GM19397 (cell line): Measurements from ENCODE around the gene SLC25A41.

ENCODE experiments used
- ATAC-seq: cut with Tn5 transposase; IDR thresholded peaks from one replicate; pipeline ENCODE4 v1.9.1; 2021; ENCODE audit warnings: mild to moderate bottlenecking, moderate library complexity; ENCODE audit not compliant: unreplicated experiment

SLC25A41 gene

GRCh38 chr19:6433663-6434062 is at the start of gene SLC25A41:
Gene SLC25A41 (minus strand): TSS chr19:6433763. CDS start chr19:6433693, 70 bp downstream.
- no peak for ATAC-seq

GRCh38 chr19:6483235-6483634 is 49.7 kb upstream of the SLC25A41 start:
- no peak for ATAC-seq

GRCh38 chr19:6482343-6482686 is 48.8 kb upstream of the SLC25A41 start:
- no peak for ATAC-seq

- no peak for ATAC-seq
These were observed 48.2 kb upstream of the SLC25A41 start, which contains the start of gene DENND1C for GRCh38 chr19:6481541-6482342. Gene DENND1C (minus strand): TSS chr19:6481787. CDS start chr19:6481695, 92 bp downstream.

GRCh38 chr19:6480848-6481415 is 47.4 kb upstream of the SLC25A41 start:
- no peak for ATAC-seq

- no peak for ATAC-seq
These were observed 46.4 kb upstream of the SLC25A41 start for GRCh38 chr19:6479836-6480398.

GRCh38 chr19:6478815-6479214 is 45.3 kb upstream of the SLC25A41 start:
- no peak for ATAC-seq

- no peak for ATAC-seq
These were observed 43.4 kb upstream of the SLC25A41 start for GRCh38 chr19:6476896-6477431.

- ATAC-seq: no peak
These were observed 42.8 kb upstream of the SLC25A41 start for GRCh38 chr19:6476155-6476895.

GRCh38 chr19:6475321-6476108 is 42.0 kb upstream of the SLC25A41 start:
- ATAC-seq: no peak

- ATAC-seq: no peak
These were observed 40.1 kb upstream of the SLC25A41 start for GRCh38 chr19:6473647-6474046.

- no peak for ATAC-seq
These were observed 39.1 kb upstream of the SLC25A41 start for GRCh38 chr19:6472713-6473112.

- no peak for ATAC-seq
These were observed 37.5 kb upstream of the SLC25A41 start for GRCh38 chr19:6471076-6471475.

- ATAC-seq: no peak
These were observed 36.6 kb upstream of the SLC25A41 start for GRCh38 chr19:6470173-6470572.

- no peak for ATAC-seq
These were observed 33.8 kb upstream of the SLC25A41 start for GRCh38 chr19:6467384-6467783.

- ATAC-seq: no peak
These were observed 33.1 kb upstream of the SLC25A41 start for GRCh38 chr19:6466526-6467248.

- ATAC-seq: no peak
These were observed 32.1 kb upstream of the SLC25A41 start for GRCh38 chr19:6465663-6466062.

GRCh38 chr19:6465006-6465405 is 31.4 kb upstream of the SLC25A41 start:
- no peak for ATAC-seq

- no peak for ATAC-seq
These were observed 30.7 kb upstream of the SLC25A41 start, which contains the start of gene CRB3 for GRCh38 chr19:6464070-6464873. Gene CRB3 (plus strand): TSS chr19:6464271. CDS start chr19:6464702, 431 bp downstream.
